HG03095 (cell line): Measurements from ENCODE around the gene GUCA2B.

Source experiments
- ATAC-seq: cut with Tn5 transposase; IDR thresholded peaks from one replicate; pipeline ENCODE4 v1.9.1; 2021; ENCODE audit warnings: moderate library complexity; ENCODE audit not compliant: unreplicated experiment

Gene GUCA2B

GRCh38 chr1:42165511-42166210 lies 12.5 kb downstream of the GUCA2B start:
- no peak for ATAC-seq

- ATAC-seq = no peak
Measured at GRCh38 chr1:42167611-42168390, 14.6 kb downstream of the GUCA2B start.

GRCh38 chr1:42168391-42168670 lies 15.1 kb downstream of the GUCA2B start:
- ATAC-seq = no peak

GRCh38 chr1:42168763-42169162 lies 15.6 kb downstream of the GUCA2B start:
- ATAC-seq = no peak

GRCh38 chr1:42170779-42171621 lies 17.8 kb downstream of the GUCA2B start:
- ATAC-seq = no peak

GRCh38 chr1:42171679-42172266 lies 18.6 kb downstream of the GUCA2B start:
- no peak for ATAC-seq

GRCh38 chr1:42172381-42173133 lies 19.3 kb downstream of the GUCA2B start:
- ATAC-seq = no peak

- no peak for ATAC-seq
Measured at GRCh38 chr1:42173155-42173933, 20.1 kb downstream of the GUCA2B start.

GRCh38 chr1:42173961-42174735 lies 20.9 kb downstream of the GUCA2B start:
- ATAC-seq = no peak

- ATAC-seq = no peak
Measured at GRCh38 chr1:42175314-42176054, 22.3 kb downstream of the GUCA2B start.

GRCh38 chr1:42176902-42177519 lies 23.8 kb downstream of the GUCA2B start:
- ATAC-seq = no peak

GRCh38 chr1:42177541-42177981 lies 24.4 kb downstream of the GUCA2B start:
- no peak for ATAC-seq

GRCh38 chr1:42178249-42178648 lies 25.0 kb downstream of the GUCA2B start:
- no peak for ATAC-seq

- no peak for ATAC-seq
Measured at GRCh38 chr1:42179275-42179674, 26.1 kb downstream of the GUCA2B start.

- no peak for ATAC-seq
Measured at GRCh38 chr1:42179900-42180329, 26.7 kb downstream of the GUCA2B start.

- no peak for ATAC-seq
Measured at GRCh38 chr1:42181687-42182086, 28.5 kb downstream of the GUCA2B start.

GRCh38 chr1:42183210-42183956 lies 30.2 kb downstream of the GUCA2B start:
- ATAC-seq = no peak
